Nephron (organoid): ENCODE measurements around the gene TTC22.

Source experiments
- H3K27ac Mint-ChIP-seq, 3 experiments: 2 replicates each; pipeline ENCODE4 v1.8.0; 2020; ENCODE audit warnings: mixed read lengths in 3 of 3, mild to moderate bottlenecking in 2 of 3, moderate library complexity in 1 of 3
- H3K27me3 Mint-ChIP-seq: 2 replicates; pipeline ENCODE4 v1.8.0; 2021; ENCODE audit warnings: low read depth, mild to moderate bottlenecking, moderate library complexity, mixed read lengths
- H3K36me3 Mint-ChIP-seq: 2 replicates; pipeline ENCODE4 v1.8.0; 2020; ENCODE audit warnings: low read depth, mixed read lengths
- H3K4me1 Mint-ChIP-seq: 2 replicates; pipeline ENCODE4 v1.8.0; 2020; ENCODE audit warnings: mixed read lengths
- H3K4me3 Mint-ChIP-seq, 3 experiments: 2 replicates each; pipeline ENCODE4 v1.8.0; 2020; ENCODE audit warnings: mild to moderate bottlenecking in 3 of 3, mixed read lengths in 3 of 3, moderate library complexity in 2 of 3
- H3K9me3 Mint-ChIP-seq: 2 replicates; pipeline ENCODE4 v1.8.0; 2020; ENCODE audit warnings: mixed read lengths
- CTCF ChIP-seq, 3 experiments: fragments of 200-600 bp; sonication (generic); IDR thresholded peaks; one replicate each; pipeline ENCODE4 v1.5.0; 2021; ENCODE audit warnings: antibody characterized with exemption in 3 of 3; ENCODE audit not compliant: unreplicated experiment in 3 of 3

The TTC22 gene

DNA sequence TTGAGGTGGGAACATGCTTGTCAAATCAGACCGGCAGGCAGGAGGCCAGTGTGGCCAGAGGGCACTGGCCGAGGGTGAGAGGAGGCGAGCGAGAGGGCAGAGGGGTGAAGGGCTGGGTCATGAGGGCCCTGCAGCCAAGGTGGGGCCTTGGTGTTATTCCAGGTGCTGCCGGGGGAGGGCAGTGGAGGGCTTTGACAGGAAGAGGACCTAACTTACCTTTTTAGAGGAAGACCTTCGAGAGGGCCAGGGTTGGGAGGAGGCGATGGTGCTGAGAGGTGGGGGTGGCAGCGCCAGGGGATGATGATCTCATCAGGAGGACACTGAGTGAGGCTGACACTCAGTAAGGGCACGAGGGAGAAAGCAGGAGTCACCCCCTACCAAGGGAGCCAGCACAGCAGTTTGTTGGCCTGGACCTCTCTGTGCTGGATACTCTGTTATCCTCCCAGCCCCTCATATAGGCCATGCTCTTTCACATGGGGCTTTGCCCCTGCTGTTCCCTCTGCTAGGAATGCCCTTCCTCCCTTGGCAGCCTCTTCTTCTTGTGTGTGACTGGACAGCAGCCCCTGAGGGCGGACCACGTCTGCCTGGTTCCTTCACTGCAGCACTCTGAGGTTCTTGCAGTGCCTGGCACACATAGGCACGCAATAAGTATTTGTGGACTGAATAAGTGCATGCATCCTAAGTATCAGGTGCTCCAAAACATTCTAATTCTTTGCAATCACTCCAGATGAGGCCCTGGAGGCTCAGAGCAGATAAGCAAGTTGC is 7.5 kb upstream of the TTC22 start:
- no peaks in the 10 kb centered on the region for H3K36me3 Mint-ChIP-seq
- H3K4me3 Mint-ChIP-seq: no peak overlapping the region
- H3K9me3 Mint-ChIP-seq: no peaks in the 10 kb centered on the region
- peaks cover 8% of the 10 kb centered on the region for H3K4me1 Mint-ChIP-seq
- peaks cover 43% of the 10 kb centered on the region for H3K27me3 Mint-ChIP-seq
- peak overlapping the region in 1 of 3 experiments; percentile 0 for H3K27ac Mint-ChIP-seq
- TF ChIP-seq CTCF (IDR thresholded peaks at IDR 0.05; ENCODE audit: unreplicated experiment in 3 of 3): peak in 1 of 3 experiments; percentile 14

DNA sequence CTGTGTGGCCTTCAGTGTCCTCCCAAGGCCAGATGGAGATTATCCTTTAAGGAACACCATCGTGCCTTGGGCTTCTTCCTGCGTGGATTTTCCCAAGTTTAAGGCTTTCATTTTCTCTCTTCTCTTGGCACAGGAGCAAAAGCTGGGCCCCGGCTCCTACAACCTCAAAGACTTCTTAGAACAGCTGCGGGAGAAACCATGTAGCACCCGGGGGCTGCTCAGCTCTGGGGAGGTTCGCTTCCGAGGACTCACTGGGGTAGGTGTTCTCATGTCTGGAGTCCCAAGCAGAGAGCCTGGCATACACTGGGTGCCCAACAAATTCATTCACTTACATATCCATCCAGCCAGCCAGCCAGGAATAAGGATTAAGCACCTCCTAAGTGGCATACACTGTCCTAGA is 6.6 kb upstream of the TTC22 start:
- no peaks in the 10 kb centered on the region for H3K36me3 Mint-ChIP-seq
- TF ChIP-seq CTCF (IDR thresholded peaks at IDR 0.05; ENCODE audit: unreplicated experiment in 3 of 3): no peak
- peak overlapping the region in 1 of 3 experiments; percentile 0 for H3K27ac Mint-ChIP-seq
- no peak overlapping the region for H3K4me3 Mint-ChIP-seq
- H3K4me1 Mint-ChIP-seq: peaks cover 8% of the 10 kb centered on the region
- no peaks in the 10 kb centered on the region for H3K9me3 Mint-ChIP-seq
- H3K27me3 Mint-ChIP-seq: peaks cover 44% of the 10 kb centered on the region

GRCh38 chr1:54806931-54807611 is 5.9 kb upstream of the TTC22 start:
- TF ChIP-seq CTCF (IDR thresholded peaks at IDR 0.05; ENCODE audit: unreplicated experiment in 3 of 3): no peak
- Mint-ChIP-seq H3K27me3 (peaks cover 45% of the 10 kb centered on the region), H3K4me3 (no peak overlapping the region), H3K27ac (no peak overlapping the region), H3K4me1 (peaks cover 8% of the 10 kb centered on the region), H3K9me3 (no peaks in the 10 kb centered on the region), H3K36me3 (no peaks in the 10 kb centered on the region)

DNA sequence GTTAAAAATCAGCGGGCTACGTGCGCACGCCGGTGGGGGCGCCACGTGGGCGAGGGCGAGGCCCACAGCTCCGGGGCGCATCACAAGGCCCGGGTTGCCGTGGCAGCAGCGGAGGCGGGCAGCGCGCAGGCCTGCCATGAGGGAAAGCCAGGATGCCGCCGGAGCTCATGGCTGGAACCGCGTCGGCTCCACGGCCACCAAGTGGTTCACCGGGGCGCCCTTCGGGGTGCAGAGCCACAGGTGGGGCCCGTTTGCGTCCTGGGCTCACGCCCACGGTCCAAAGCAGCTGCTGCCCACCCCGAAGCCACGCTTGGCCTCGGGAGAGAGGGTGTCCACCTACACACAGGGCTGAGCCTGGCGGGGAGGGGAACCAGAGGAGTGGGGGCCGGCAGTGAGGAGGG is 4.9 kb upstream of the TTC22 start:
- no peaks in the 10 kb centered on the region for H3K9me3 Mint-ChIP-seq
- no peak for TF ChIP-seq CTCF (IDR thresholded peaks at IDR 0.05; ENCODE audit: unreplicated experiment in 3 of 3)
- H3K36me3 Mint-ChIP-seq: no peaks in the 10 kb centered on the region
- no peak overlapping the region for H3K27ac Mint-ChIP-seq
- H3K4me1 Mint-ChIP-seq: peaks cover 8% of the 10 kb centered on the region
- H3K4me3 Mint-ChIP-seq: no peak overlapping the region
- H3K27me3 Mint-ChIP-seq: peaks cover 49% of the 10 kb centered on the region

DNA sequence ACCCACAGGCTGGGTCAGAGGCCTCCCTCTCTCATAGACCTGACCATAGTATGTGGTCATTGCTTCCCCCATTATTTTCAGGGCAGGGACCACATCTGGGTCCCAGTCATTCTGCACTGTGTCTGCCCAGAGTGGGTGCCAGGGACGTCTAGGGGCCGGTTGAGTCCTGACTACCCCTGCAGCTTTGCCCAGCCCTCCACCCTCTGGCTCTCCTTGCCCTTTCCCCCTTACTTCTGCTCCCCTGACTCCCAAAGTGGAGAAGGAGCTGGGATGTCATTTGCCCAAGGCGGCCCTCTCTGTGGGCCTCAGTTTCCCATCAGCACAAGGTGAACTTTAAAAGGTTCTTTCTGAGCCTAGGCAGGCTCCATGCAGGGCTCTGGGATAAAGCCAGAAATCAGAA is 4.3 kb upstream of the TTC22 start:
- Mint-ChIP-seq H3K27me3 (peaks cover 44% of the 10 kb centered on the region), H3K4me1 (peaks cover 8% of the 10 kb centered on the region), H3K27ac (no peak overlapping the region), H3K4me3 (no peak overlapping the region), H3K36me3 (no peaks in the 10 kb centered on the region), H3K9me3 (no peaks in the 10 kb centered on the region)
- TF ChIP-seq CTCF (IDR thresholded peaks at IDR 0.05; ENCODE audit: unreplicated experiment in 3 of 3): no peak
